Epidermal melanocyte (primary cell): ENCODE results near the gene ACSBG1.
A peak's percentile ranks its signal among the peaks of the same experiment; 100 is the strongest.
"Not testable (repeated sequence)": the region's sequence is repeated elsewhere in the genome, so short reads cannot be mapped to it uniquely, and the experiment has no call there.

ENCODE experiments used
- DNase-seq: peaks from one replicate; pipeline ENCODE4 v3.0.0; 2011; ENCODE audit warnings: low spot score; ENCODE audit not compliant: insufficient read length

Gene ACSBG1

DNA sequence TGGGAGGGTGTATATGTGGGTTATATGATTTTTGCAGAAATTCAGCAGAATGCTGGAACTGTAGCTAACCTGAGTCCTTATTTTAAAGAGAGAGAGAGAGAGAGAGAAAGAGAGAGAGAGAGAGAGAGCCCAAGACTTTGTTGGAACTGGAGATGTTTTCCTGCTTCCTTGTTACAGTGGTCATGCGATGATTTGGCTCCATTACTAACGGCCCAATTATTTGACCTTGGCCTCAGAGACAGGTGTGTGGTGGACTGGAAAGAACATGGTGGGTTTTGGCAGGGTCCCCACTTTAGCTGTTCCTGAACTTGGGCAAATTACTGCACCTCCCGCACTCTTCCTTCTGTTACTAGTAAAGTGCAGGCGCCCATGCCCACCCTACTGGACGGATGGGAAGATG is 14.8 kb upstream of the ACSBG1 start:
- no peak for DNase-seq

DNA sequence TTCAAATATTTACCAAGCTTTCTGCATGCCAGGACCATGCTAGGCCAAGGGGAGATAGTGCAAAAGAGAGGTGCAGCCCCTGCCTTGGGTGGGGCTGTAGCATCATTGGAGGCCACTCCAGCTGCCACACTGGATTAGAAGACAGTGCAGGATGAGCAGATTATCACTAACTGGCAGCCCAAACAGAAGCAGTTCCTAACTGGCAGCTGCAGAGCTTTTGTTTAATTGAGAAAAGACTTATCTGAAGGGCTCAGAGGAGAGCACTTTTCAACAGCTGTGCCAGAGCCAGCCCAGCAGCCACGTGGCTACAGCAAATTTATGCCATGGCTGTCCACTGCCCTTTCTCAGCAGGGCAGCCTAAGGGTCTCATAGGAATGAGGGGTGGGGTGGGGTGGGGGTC is 13.5 kb upstream of the ACSBG1 start:
- no peak for DNase-seq

DNA sequence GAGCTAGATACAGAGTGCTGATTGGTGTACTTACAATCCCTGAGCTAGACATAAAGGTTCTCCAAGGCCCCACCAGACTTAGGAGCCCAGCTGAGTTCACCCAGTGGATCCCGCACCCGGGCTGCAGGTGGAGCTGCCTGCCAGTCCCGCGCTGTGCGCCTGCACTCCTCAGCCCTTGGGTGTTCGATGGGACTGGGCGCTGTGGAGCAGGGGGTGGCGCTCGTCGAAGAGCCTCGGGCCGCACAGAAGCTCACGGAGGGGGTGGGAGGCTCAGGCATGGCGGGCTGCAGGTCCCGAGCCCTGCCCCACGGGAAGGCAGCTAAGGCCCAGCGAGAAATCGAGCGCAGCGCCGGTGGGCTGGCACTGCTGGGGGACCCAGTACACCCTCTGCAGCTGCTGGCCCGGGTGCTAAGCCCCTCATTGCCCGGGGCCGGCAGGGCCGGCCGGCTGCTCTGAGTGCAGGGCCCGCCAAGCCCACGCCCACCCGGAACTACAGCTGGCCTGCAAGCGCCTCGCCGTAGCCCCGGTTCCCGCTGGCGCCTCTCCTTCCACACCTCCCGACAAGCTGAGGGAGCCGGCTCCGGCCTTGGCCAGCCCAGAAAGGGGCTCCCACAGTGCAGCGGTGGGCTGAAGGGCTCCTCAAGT is 11.7 kb upstream of the ACSBG1 start:
- not testable (repeated sequence) for DNase-seq

DNA sequence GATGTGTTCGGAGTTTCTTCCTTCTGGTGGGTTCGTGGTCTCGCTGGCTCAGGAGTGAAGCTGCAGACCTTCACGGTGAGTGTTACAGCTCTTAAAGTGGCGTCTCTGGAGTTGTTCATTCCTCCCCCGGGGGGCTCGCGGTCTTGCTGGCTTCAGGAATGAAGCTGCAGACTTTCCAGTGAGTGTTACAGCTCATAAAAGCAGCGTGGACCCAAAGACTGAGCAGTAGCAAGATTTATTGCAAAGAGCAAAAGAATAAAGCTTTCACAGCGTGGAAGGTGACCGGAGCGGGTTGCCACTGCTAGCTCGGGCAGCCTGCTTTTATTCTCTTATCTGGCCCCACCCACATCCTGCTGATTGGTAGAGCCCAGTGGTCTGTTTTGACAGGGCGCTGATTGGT is 11.0 kb upstream of the ACSBG1 start:
- DNase-seq = not testable (repeated sequence)

DNA sequence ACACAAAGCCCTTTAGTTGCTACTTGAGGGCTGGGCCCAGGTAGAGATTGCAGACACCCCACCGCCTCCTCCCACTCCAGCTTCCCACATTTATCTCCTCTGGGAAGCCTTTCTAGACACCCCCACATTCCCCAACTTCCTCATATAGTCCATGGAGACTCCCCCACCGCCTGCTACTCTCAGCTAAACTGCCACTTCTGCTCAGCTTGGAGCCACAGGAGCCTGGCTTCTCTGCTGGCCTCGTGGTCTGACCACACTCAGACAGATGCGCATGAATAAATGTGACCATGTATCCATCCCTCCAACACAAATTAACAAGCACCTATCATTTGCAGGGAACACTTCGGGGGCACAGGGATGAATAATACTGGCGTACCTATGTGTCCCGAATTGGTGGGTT is 10.5 kb upstream of the ACSBG1 start:
- DNase-seq = no peak

DNA sequence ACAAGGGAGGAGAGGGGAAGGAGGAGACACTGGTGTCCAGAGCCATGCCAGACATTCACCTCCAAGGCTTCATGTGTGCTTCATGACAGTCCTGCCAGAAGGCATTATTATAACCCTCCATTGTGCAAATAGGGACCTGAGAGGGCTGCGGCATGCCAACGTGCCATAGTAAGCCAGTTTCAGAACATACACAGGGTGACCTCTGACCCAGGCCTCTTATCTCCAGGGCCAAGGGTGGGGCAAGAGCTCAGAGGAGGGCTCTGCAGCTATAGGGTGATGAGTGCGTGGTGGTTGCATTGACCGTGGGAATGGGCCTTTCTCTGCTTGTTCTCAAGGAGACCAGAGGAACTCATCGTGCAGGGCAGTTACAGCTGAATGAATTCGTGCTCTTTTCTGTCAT is 9.7 kb upstream of the ACSBG1 start:
- DNase-seq = no peak

DNA sequence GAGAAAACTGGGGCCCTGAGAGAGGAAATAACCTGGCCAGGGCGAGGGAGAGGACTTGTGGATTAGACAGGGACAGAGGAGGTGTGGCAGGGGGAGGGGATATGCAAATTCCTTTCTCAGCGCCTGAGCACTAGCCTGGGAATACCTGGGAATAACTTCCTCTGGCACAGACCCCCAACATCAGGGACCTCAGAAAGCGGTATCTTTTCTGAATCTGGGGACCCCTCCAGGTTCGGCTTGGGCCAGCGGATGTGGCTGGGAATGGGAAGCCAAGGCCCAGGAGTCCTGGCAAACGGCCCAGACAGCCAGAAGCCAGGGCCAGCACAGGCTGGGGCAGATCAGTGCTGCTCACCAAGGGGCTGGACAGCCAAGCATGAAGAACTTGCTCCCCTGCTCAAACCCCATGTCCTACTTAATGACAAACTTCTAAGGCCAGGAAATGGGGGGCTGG is 9.2 kb upstream of the ACSBG1 start:
- DNase-seq = no peak

DNA sequence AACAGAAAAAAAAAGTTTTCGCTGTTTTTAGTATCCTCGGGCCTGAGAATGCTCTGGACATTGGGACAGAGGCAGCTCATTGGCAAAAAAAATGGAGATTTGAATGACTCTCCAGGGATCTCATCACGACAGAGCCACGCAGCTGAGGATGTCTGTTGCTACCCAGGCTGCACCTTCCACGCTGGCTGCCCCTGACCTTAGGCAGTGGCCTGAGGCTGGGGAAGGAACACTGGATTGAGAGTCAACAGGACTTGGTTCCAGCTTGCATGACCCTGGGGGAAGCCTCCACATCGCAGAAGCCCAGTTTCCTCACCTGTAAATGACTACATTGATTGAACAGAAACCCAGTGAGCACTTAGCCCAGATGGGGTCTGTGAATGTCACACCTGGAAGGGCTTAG is 8.7 kb upstream of the ACSBG1 start:
- DNase-seq = no peak

DNA sequence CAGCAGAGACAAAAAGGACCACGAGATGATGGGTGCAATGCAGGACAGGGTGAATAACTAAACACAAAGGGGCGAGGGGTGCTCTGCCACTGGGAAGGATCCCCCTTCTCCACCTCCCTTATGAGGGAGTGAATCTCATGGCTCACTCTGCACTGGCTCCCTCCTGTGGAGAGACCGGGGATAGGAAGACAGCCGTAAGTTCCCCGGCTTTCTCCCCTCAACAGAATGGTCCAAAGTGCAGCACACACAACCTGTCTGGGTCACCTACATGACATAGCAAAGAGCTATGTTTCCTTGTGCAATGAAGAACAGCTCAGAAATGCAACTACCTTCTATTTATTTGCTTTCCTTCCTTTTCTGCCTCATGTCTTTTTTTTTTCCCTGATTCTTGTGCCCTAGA is 7.8 kb upstream of the ACSBG1 start:
- DNase-seq = no peak

DNA sequence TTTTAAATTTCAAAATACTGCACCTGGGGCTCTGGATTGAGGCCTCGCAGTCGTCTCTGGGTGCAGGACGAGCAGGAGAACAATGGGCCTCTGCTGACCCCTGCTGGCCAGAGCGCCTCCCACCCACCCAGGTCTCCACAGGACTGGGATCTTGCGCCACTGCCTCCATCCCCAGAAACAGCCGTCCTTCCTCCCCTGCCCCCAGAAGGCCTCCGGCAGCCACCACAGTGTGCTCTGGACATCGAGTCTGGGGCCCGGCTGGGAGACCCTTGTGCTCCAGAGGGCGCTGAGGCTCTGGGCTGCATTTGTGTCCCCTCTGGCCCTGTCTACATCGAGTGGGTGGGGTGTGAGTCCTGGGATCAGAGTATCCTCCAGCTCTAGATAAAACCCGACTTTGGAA is 6.7 kb upstream of the ACSBG1 start:
- peak; percentile 92 for DNase-seq

DNA sequence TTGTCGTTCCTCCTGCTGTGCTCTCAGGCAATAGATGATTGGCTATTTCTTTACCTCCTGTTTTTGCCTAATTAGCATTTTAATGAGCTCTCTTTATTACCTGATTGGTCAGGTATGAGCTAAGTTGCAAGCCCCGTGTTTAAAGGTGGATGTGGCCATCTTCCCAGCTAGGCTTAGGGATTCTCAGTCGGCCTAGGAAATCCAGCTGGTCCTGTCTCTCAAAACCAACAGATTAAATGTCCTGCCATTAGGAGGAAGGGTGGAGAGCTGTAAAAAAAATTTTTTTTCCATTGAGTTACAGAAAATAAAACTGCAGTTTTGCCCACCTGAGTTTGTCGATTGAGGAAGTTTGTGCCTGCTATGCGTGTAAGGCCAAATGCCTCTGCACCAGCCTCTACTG is 5.4 kb upstream of the ACSBG1 start:
- DNase-seq = no peak

DNA sequence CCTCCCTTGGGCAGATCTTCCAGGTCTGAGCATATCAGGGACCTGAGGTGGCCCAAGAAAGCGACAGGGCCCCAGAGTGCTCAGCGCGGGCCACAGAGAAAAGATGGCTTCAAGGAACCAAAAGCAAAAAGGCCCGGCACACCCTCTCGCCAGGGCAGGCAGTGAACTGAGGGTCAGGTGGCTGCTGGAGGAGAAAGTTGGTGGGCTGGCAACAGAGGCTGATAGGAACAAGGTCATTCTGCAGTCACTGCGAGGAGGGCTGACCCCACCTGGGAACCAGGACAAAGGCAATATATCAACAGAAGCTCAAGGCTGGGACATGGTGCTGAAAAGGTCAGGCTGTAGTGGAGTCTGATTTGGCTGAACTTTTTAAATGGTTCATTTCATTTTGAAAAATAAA is 2.8 kb upstream of the ACSBG1 start:
- DNase-seq = no peak

DNA sequence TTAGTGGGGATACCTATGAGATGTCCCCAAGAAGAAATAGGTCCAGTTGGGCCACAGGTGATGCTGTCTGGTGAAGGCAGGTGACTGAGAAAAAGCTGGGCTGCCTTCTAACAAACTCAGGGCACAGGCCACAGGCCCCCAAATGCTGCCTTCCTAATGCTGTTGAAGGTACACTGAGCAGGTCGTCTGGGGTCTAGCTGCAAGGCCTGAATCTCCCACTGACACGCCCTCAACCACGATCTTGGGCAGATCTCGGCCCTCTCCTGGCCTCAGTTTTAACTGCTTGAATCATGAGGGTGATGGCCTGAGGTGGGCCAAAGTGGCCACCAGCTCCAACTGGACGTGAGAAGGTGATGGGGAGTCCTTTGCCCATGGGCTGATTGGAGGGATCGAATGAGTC is 2.1 kb upstream of the ACSBG1 start:
- no peak for DNase-seq

DNA sequence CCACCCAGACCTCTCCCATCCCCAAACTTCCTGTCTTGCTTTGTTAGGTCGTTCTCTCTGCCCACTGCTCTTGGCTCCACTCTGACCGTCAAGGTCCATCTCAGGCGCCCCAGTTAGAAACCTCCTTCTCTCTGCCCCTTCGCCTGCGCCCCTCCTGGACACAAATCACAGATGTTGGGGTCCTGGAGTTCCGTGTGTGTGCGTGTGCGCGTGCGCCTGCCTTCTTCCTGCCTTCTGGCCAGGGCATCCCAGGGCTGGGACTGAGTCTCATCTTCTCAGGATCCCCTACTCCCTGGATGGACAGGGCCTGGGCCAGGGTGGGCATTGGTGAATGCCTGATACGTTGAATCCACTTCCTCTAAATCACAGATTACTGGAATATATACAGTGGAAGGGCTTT is 869 bp downstream of the ACSBG1 start:
- no peak for DNase-seq

DNA sequence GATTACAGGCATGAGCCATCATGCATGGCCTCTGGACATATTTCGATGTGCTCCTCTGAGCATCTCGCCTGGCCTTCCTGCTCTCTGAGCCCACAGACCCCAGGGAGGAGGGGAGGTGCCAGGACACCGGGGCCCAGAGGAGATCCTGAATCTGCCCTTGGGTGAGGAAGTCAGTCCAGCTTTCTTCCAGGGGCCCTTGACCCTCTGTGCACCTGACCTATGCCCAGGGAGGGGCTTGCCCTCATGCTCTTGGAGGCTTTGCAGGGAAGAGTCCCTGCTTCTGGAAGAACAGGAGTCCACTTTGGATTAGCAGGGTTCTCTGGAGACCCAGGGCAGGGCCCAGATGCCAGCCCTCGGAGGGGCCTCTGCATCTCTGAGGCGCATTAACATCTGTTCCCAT is 1.4 kb downstream of the ACSBG1 start:
- no peak for DNase-seq

DNA sequence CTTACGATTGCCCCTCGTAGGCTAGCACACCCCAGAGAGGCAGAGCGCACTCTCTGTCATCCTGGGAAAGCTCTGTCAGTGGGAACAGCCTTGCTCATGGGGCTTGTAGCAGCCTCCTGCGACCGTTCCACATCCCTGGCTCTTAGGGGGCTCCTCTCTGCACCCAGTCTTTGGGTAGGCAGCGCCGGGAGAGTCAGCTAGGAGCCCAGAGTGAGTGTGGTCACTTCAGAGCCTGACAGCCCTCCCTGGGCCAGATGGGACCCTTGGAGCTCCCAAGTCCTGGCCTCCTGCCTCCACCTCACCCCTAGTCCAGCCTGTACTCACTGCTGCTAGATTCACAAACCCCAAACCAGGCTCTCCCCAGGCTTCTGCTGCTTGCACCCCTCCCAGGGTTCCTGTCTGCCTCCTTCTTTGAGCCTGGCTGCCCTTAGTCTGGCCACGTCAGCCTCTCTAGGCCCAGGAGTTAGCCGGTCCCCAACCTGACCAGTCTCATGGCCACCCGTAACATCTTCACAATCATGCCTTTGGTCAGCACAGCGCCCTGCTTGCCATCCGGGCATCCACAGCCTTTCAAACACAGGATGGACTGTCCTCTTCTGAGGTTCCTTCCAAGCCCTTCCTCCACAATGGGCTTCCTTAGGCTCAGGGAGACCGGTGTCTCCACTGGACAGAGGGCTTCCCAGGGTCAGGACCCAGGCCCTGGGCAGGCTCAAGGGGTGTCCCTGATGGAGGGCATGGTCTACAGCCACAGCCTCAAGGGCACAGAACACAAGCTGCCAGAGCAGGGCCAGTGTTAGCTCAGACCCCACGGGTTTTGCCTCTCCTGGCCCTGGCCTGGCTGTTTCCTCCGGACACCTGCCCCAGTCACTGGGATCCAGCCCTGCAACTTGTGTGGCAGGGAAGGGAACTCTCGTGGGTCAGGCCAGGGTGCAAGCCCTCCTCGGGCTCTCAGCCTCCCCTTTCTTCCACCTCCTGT is 4.6 kb downstream of the ACSBG1 start:
- DNase-seq = no peak

DNA sequence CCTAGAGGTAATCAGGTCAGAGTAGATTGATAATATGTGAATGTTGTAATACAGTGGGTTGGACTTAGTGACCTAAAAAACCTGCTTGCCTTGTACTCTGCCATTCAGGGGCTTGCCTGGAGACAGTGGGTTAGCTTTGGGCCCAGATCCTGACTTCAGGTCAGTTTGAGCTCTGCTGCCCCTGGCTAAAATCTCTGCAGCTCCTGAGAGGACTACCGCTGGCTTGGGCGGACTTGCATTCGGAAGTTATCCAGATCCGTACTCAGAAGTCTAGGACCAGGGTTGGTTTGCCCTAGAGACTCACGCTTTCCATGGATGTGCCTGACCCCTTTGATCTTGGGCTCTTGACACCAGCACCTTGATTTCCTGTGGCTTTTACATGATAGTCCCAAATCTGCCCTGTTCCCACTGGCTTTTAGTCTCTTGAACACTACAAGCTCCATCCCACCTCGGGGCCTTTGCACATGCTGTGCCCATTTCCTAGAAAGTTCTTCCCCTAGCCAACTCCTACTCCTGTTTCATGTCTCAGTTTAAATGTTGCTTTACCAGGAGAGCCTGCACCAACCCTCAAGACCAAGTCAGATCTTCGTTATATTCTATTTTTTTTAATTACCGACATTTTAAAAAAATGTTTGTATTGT is 5.9 kb downstream of the ACSBG1 start:
- DNase-seq = no peak

DNA sequence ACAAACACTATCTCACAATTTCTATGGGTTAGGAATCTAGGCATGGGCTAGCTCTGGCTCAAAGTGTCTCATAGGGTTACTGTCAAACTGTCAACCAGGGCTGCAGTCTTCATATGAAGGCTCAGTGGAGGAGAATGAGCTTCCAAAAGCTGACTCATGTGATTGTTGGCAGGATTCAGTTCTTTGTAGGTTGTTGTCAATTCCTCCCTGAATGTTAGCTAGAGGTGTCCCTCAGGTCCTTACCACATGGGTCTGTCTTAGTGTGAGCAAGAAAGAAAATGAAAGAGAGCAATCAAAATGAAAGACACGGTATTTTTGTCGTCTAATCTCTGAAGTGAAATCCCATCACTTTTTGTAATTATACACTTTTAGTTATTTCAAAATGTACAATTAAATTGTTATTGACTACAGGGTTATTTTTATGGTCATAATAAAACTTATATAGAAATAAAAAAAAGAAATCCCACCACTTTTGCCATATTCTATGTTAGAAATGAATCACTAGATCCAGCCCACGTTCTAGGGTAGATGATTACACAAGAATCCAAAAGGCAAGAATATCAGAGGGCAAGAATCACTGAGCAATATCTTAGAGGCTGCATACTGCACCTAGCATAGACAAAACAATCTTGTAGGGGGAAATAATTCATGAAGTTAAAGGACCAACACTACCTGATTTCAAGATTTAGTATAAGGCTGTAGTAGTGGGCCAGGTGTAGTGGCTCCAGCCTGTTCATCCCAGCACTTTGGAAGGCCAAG is 8.4 kb downstream of the ACSBG1 start:
- no peak for DNase-seq

DNA sequence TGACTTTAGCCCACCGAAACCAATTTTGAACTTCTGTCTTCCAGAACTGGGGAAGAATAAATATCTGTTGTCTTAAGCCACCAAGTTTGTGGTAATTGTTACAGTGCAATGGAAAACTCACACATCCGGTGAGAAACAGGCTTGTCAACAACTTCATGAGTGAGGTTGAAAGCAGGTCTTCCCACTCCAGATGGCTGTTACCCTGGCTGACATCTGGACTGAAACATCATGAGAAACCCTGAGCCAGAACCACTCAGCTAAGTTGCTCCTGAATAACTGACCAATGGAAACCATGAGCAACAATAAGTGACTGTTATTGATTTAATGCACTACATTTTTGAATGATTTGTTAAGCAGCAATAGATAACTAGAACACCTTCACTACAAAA is 10.3 kb downstream of the ACSBG1 start:
- DNase-seq = no peak

DNA sequence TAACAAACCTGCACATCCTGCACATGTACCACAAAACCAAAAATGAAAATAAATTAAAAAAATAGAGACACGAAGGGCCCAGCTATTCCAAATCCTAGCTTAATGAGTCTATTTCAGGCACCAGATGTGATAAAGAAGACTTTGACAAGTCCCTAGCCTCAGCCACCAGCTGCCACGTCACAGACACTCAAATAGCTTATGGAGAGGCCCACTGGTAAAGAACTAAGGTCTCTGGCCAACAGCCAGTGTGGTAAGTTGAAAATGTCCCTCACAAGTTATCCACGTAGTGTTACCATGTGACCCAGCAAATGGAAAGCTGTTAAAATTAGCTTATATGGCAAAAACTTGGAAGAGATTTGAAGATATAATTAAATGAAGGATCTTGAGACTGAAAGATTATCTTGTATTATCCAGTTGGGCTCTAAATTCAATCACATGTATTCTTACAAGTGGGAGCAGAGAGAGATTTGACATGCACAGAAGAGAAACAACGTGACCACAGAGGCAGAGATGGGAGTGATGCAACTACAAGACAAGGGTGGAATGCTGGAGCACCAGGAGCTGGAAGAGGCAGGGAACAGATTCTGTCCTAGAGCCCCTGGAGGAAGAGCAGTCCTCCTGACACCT is 10.9 kb downstream of the ACSBG1 start:
- DNase-seq = no peak

DNA sequence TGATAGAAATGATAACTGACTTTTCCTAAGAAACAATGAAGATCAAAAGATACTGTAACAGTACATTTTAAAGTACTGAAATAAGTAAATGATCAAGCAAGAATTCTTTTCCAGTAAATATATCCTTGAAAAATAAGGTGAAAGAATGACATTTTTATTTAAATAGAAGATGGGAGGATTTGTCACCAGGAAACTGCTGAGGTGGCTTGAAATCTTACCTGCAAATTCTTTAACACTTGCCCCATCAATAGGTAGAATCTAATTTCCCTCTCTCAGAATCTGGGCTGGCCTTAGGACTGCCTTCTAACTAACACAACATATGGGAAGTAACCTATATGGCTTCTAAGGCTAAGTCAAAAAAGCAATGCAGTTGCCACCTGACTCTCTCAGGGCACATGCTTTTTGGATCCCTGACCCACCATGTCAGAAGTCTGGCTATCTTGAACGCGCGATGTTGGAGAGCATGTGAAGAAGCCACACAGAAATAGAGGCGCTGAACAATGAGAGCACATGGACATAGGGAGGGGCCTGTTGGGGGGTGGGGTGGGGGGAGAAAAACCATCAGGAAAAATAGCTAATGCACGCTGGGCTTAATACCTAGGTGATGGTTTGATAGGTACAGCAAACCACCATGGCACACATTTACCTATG is 11.5 kb downstream of the ACSBG1 start:
- no peak for DNase-seq
